ENCODE results near the gene BABAM1. TPM values are rescaled to one million over a fixed set of nuclear protein-coding genes. Genes with fewer than 3 reads are reported as not detected.

BABAM1 gene
- total RNA-seq, 1 donor: 59.3 TPM

- no peak for DNase-seq (ENCODE audit: low read depth)
- no peak for TF ChIP-seq CTCF (IDR thresholded peaks at IDR 0.05; ENCODE audit: insufficient read depth, low read length)
- no peak overlapping the region for H3K4me3 ChIP-seq (ENCODE audit: low read depth, low read length)
Measured at GRCh38 chr19:17327654-17328516, 60.6 kb downstream of the BABAM1 start.

Other genes starting within 250 kb of the BABAM1 start
- gene CPAMD8, start 240.6 kb upstream of the BABAM1 start, total RNA-seq (ENCODE audit: low replicate concordance): 0.18 and 2.5 TPM in 2 replicates
- 0.33 and 5.2 TPM in 2 replicates for gene HAUS8, start 192.0 kb upstream of the BABAM1 start, total RNA-seq (ENCODE audit: low replicate concordance)
- 58.9 and 103 TPM in 2 replicates for gene MYO9B, start 191.7 kb upstream of the BABAM1 start, total RNA-seq (ENCODE audit: low replicate concordance)
- 23.8 and 27.8 TPM in 2 replicates for gene USE1, start 52.1 kb upstream of the BABAM1 start, total RNA-seq (ENCODE audit: low replicate concordance)
- 3.9 and 19.7 TPM in 2 replicates for gene OCEL1, start 41.2 kb upstream of the BABAM1 start, total RNA-seq (ENCODE audit: low replicate concordance)
- gene NR2F6, start 21.5 kb upstream of the BABAM1 start, total RNA-seq (ENCODE audit: low replicate concordance): 23.7 and 27.9 TPM in 2 replicates
- gene USHBP1, start 2.7 kb upstream of the BABAM1 start, total RNA-seq (ENCODE audit: low replicate concordance): not detected in 2 replicates
- 0.09 and 0.41 TPM in 2 replicates for gene ANKLE1, start 14.5 kb downstream of the BABAM1 start, total RNA-seq (ENCODE audit: low replicate concordance)
- 12.5 and 13.3 TPM in 2 replicates for gene ABHD8, start 36.0 kb downstream of the BABAM1 start, total RNA-seq (ENCODE audit: low replicate concordance)
- 22.7 and 34.3 TPM in 2 replicates for gene MRPL34, start 38.4 kb downstream of the BABAM1 start, total RNA-seq (ENCODE audit: low replicate concordance)
- 2.9 and 20.2 TPM in 2 replicates for gene DDA1, start 42.1 kb downstream of the BABAM1 start, total RNA-seq (ENCODE audit: low replicate concordance)
- 3.1 and 6.1 TPM in 2 replicates for gene ANO8, start 67.4 kb downstream of the BABAM1 start, total RNA-seq (ENCODE audit: low replicate concordance)
- gene GTPBP3, start 70.1 kb downstream of the BABAM1 start, total RNA-seq (ENCODE audit: low replicate concordance): 12.1 and 21.1 TPM in 2 replicates
- 0.09 TPM in 1 of 2 replicates, not detected in the other for gene PLVAP, start 109.9 kb downstream of the BABAM1 start, total RNA-seq (ENCODE audit: low replicate concordance)
- gene CCDC194, start 126.8 kb downstream of the BABAM1 start, total RNA-seq (ENCODE audit: low replicate concordance): not detected in 2 replicates
- gene BST2, start 138.2 kb downstream of the BABAM1 start, total RNA-seq (ENCODE audit: low replicate concordance): 9.8 and 48.1 TPM in 2 replicates
- gene MVB12A, start 152.6 kb downstream of the BABAM1 start, total RNA-seq (ENCODE audit: low replicate concordance): 44.7 and 47.5 TPM in 2 replicates
- not detected in 2 replicates for gene TMEM221, start 181.2 kb downstream of the BABAM1 start, total RNA-seq (ENCODE audit: low replicate concordance)
- gene NXNL1, start 193.5 kb downstream of the BABAM1 start, total RNA-seq (ENCODE audit: low replicate concordance): not detected in 2 replicates
- gene SLC27A1, start 203.1 kb downstream of the BABAM1 start, total RNA-seq (ENCODE audit: low replicate concordance): 11.4 and 42.0 TPM in 2 replicates
- 91.6 and 148 TPM in 2 replicates for gene PGLS, start 244.2 kb downstream of the BABAM1 start, total RNA-seq (ENCODE audit: low replicate concordance)